Small intestine (tissue), 7 donors: ENCODE measurements around the gene CCDC87. TPM values are rescaled to one million over a fixed set of nuclear protein-coding genes. Genes with fewer than 3 reads are reported as not detected.
A peak's percentile ranks its signal among the peaks of the same experiment; 100 is the strongest.

Experiments used
- DNase-seq, 2 donors: peaks; one replicate each; pipeline versions ENCODE4 v3.0.0 to v3.0.0-alpha.2; 2013
- FAIRE-seq: peaks from 2 replicates; lab custom pipeline; 2012; peaks lifted over from hg19 to GRCh38; lab: Jason Lieb, UNC
- H3K27ac ChIP-seq, 3 donors: one replicate each; pipeline ENCODE4 v1.5.1; 2013; ENCODE audit warnings: low read length in 2 of 3, mild to moderate bottlenecking in 2 of 3, control low read depth in 1 of 3, inconsistent platforms in 1 of 3, low read depth in 1 of 3, moderate library complexity in 1 of 3
- H3K27me3 ChIP-seq, 3 donors: one replicate each; pipeline ENCODE4 v1.6.1; 2013; ENCODE audit warnings: low read length in 3 of 3, inconsistent platforms in 1 of 3; ENCODE audit not compliant: control insufficient read depth in 3 of 3, insufficient read depth in 3 of 3
- H3K36me3 ChIP-seq, 3 donors: one replicate each; pipeline ENCODE4 v1.6.1; 2013; ENCODE audit warnings: low read length in 3 of 3, inconsistent platforms in 1 of 3, low read depth in 1 of 3, mild to moderate bottlenecking in 1 of 3, moderate library complexity in 1 of 3; ENCODE audit not compliant: control insufficient read depth in 3 of 3, insufficient read depth in 2 of 3
- H3K4me1 ChIP-seq, 3 donors: one replicate each; pipeline ENCODE4 v1.6.1; 2013; ENCODE audit warnings: low read length in 2 of 3, inconsistent platforms in 1 of 3, low read depth in 1 of 3, mild to moderate bottlenecking in 1 of 3, moderate library complexity in 1 of 3; ENCODE audit not compliant: control insufficient read depth in 3 of 3, insufficient read depth in 2 of 3
- H3K4me3 ChIP-seq, 3 donors: one replicate each; pipeline ENCODE4 v1.5.1; 2013; ENCODE audit warnings: low read length in 3 of 3, control low read depth in 1 of 3, inconsistent platforms in 1 of 3, low read depth in 1 of 3, mild to moderate bottlenecking in 1 of 3, moderate library complexity in 1 of 3
- H3K9me3 ChIP-seq, 2 donors: one replicate each; pipeline ENCODE4 v1.6.1; 2013; ENCODE audit warnings: low read depth in 1 of 2, low read length in 1 of 2; ENCODE audit not compliant: control insufficient read depth in 2 of 2, insufficient read depth in 1 of 2
- WGBS, 3 donors: extraction: QIAGEN DNeasy Blood & Tissue Kit; methylation state at CpG; one replicate each; pipeline ENCODE4 v1.1.7; 2013; 5-methylcytosine and 5-hydroxymethylcytosine counted together
- polyA plus RNA-seq, 4 donors: library from polyadenylated mRNA; stranded (reverse) in 3 of 4; unstranded in 1 of 4; fragments of 200-250 nt in 3 of 4; fragments of 120-200 nt in 1 of 4; gene quantifications; one replicate each; pipeline versions ENCODE4 v1.2.1 to v1.2.3, GENCODE V29; 2013
- donor health status: healthy with polysubstance abuse.
- donor health status: control.
- donor health status: control.
- donor health status: Bipolar disorder and iron deficiency.
- donor health status: healthy.

The CCDC87 gene
- polyA plus RNA-seq, 4 donors: 0.09 to 0.22 (median 0.21) TPM; not detected in 1

DNA sequence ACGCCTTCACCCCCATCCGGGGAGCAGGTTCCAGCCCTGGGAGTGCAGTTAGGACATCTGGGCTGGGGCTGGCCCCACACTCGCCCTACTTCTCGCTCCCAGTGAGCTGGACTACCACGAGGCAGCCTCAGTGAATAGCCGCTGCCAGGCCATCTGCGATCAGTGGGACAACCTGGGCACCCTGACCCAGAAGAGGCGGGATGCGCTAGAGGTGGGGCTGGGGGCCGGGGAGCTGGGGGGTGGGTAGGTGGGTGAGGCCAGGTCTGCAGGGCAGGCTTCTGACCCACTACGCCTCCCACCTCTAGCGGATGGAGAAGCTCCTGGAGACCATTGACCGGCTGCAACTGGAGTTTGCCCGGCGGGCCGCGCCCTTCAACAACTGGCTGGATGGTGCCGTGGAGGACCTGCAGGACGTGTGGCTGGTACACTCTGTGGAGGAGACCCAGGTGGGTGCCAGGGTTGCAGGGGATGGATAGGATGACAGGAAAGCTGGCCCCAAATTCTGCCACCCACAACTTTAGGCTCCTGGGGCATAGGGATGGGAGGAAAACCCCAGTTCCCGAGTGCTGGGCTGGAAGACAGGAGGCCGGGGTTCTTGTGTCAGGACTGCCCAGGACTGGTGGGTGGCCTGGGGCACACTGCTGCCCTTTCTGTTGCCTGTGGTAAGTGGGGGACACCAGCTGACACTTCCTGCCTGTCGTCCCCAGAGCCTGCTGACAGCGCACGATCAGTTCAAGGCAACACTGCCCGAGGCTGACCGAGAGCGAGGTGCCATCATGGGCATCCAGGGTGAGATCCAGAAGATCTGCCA lies 32.8 kb downstream of the CCDC87 start:
- Histone ChIP-seq H3K27me3 (peaks cover 0 to 35% (median 6%) of the 10 kb centered on the region in 3 donors), H3K9me3 (no peaks in the 10 kb centered on the region), H3K4me1 (peaks cover 0 to 6% (median 6%) of the 10 kb centered on the region in 3 donors), H3K4me3 (no peak overlapping the region), H3K36me3 (no peaks in the 10 kb centered on the region), H3K27ac (no peak overlapping the region)
- 51 to 73% (median 60%) methylated on average over 26 to 27 of the region's 27 CpGs for WGBS, 3 donors
- DNase-seq: peak in 1 of 2 donors; percentile 14
- no peak for FAIRE-seq

DNA sequence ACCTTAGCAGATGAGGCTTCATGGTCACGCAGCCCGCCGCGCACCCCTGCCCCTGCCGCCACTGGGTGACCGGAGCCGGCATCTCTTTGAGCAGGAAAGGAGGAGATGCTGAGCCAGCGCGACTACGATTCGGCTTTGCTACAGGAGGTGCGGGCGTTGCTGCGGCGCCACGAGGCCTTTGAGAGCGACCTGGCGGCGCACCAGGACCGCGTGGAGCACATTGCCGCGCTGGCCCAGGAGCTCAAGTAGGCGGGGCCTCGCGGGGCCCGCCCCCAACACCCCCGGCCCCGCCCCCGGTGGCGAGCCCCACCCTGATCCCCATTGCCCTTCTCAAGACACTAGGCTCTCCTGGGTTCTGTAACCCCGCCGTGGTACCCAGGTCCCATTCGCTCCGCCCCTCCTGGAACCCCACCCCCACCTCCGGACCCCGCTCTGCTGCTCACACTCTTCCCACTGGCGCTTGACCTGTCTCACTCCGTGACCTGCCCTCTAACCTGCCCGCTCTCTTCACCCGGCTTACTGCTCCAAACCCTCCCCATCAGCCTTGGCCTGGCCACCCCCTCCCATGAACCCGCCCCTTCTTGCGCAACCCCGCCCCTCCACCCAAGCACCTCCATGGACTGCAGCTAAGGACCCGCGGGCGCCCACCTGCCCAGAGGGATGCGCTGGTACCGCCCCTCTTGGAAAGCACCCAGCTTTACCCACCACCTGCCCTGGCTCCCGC lies 33.6 kb downstream of the CCDC87 start:
- peaks cover 0 to 6% (median 6%) of the 10 kb centered on the region in 3 donors for H3K4me1 ChIP-seq
- WGBS, 3 donors: 15 to 16% (median 16%) methylated on average over 40 to 50 of the region's 50 CpGs
- FAIRE-seq: no peak
- peak; percentile 15 to 45 for DNase-seq
- peaks cover 0 to 35% (median 6%) of the 10 kb centered on the region in 3 donors for H3K27me3 ChIP-seq
- H3K27ac ChIP-seq: no peak overlapping the region
- H3K4me3 ChIP-seq: no peak overlapping the region
- no peaks in the 10 kb centered on the region for H3K36me3 ChIP-seq
- H3K9me3 ChIP-seq: no peaks in the 10 kb centered on the region

GRCh38 chr11:66557733-66558326 lies 35.0 kb downstream of the CCDC87 start:
- 89 to 91% (median 89%) methylated on average over 24 of the region's 24 CpGs for WGBS, 3 donors
- DNase-seq: no peak
- H3K27ac ChIP-seq: no peak overlapping the region
- H3K36me3 ChIP-seq: no peaks in the 10 kb centered on the region
- no peaks in the 10 kb centered on the region for H3K9me3 ChIP-seq
- peaks cover 0 to 6% (median 6%) of the 10 kb centered on the region in 3 donors for H3K4me1 ChIP-seq
- peaks cover 0 to 35% (median 6%) of the 10 kb centered on the region in 3 donors for H3K27me3 ChIP-seq
- H3K4me3 ChIP-seq: no peak overlapping the region
- FAIRE-seq: no peak

GRCh38 chr11:66556086-66556485 lies 36.8 kb downstream of the CCDC87 start:
- Histone ChIP-seq H3K36me3 (peaks cover 0 to 2% (median 0%) of the 10 kb centered on the region in 3 donors), H3K9me3 (no peaks in the 10 kb centered on the region), H3K27ac (no peak overlapping the region), H3K4me1 (peaks cover 0 to 6% (median 6%) of the 10 kb centered on the region in 3 donors), H3K27me3 (peaks cover 0 to 35% (median 6%) of the 10 kb centered on the region in 3 donors), H3K4me3 (no peak overlapping the region)
- no peak for FAIRE-seq
- DNase-seq: no peak
- 68 to 84% (median 75%) methylated on average over 7 of the region's 7 CpGs for WGBS, 3 donors

- peaks cover 0 to 32% (median 6%) of the 10 kb centered on the region in 3 donors for H3K27me3 ChIP-seq
- H3K4me1 ChIP-seq: peaks cover 0 to 6% (median 6%) of the 10 kb centered on the region in 3 donors
- H3K9me3 ChIP-seq: no peaks in the 10 kb centered on the region
- peaks cover 0 to 2% (median 0%) of the 10 kb centered on the region in 3 donors for H3K36me3 ChIP-seq
- FAIRE-seq (no peak), DNase-seq (no peak)
- no peak overlapping the region for H3K27ac ChIP-seq
- 42 to 60% (median 57%) methylated on average over 3 of the region's 3 CpGs for WGBS, 3 donors
- H3K4me3 ChIP-seq: no peak overlapping the region
These were observed 37.4 kb downstream of the CCDC87 start for GRCh38 chr11:66555416-66555815.

DNA sequence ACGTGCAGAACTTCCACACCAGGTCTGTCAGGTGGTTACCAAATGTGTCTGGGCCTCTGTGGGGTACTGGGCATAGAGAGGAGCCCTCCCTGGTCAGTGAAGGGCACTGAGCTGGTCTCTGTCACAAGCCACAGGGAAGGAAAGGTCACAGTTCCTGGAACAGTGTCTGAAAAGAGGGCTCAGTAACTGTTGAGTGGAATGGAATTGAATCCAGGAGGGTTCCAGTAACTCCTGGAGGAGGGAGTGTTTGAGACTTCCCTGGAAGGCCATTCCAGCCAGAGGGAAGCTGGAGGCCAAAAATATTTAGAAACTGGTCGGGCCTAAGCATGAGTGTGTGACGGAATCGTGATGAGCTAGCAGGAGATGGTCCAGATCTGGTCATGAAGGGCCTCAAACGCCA lies 38.3 kb downstream of the CCDC87 start:
- DNase-seq (no peak), FAIRE-seq (no peak)
- 64 to 73% (median 73%) methylated on average over 5 of the region's 5 CpGs for WGBS, 3 donors

GRCh38 chr11:66550887-66551286 lies 42.0 kb downstream of the CCDC87 start:
- Histone ChIP-seq H3K27ac (no peak overlapping the region), H3K9me3 (no peaks in the 10 kb centered on the region), H3K4me1 (peaks cover 0 to 10% (median 0%) of the 10 kb centered on the region in 3 donors), H3K4me3 (no peak overlapping the region), H3K36me3 (peaks cover 0 to 2% (median 0%) of the 10 kb centered on the region in 3 donors), H3K27me3 (peaks cover 0 to 16% (median 0%) of the 10 kb centered on the region in 3 donors)
- no peak for FAIRE-seq
- 71 to 85% (median 83%) methylated on average over 4 of the region's 4 CpGs for WGBS, 3 donors
- no peak for DNase-seq

More for the DNA sequence above, 38.3 kb downstream of the CCDC87 start:
- no peak overlapping the region for H3K4me3 ChIP-seq
- no peak overlapping the region for H3K27ac ChIP-seq
- H3K4me1 ChIP-seq: peaks cover 0 to 6% (median 6%) of the 10 kb centered on the region in 3 donors
- peaks cover 0 to 2% (median 0%) of the 10 kb centered on the region in 3 donors for H3K36me3 ChIP-seq
- peaks cover 0 to 30% (median 6%) of the 10 kb centered on the region in 3 donors for H3K27me3 ChIP-seq
- H3K9me3 ChIP-seq: no peaks in the 10 kb centered on the region

DNA sequence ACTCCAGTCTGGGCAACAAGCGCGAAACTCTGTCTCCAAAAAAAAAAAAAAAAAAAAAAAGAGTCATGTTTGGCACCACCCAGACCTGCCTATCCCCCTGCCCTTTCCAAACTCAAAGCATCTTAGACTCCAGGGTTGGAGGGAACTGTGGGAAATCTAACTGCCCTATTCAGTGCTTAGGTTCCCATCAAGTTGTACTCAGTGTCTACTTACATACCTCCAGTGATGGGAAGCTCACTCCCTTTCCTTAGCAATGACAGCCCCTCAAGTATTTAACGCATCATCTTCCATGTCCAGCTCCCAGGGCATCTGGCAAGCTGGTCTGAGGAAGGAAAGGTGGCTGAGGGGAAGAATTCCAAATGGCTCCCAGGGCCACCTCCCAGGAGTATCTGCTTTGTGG lies 43.2 kb downstream of the CCDC87 start:
- peaks cover 0 to 13% (median 0%) of the 10 kb centered on the region in 3 donors for H3K27me3 ChIP-seq
- H3K4me1 ChIP-seq: peaks cover 0 to 16% (median 0%) of the 10 kb centered on the region in 3 donors
- FAIRE-seq: no peak
- H3K4me3 ChIP-seq: no peak overlapping the region
- no peak for DNase-seq
- no peak overlapping the region for H3K27ac ChIP-seq
- peaks cover 0 to 2% (median 0%) of the 10 kb centered on the region in 3 donors for H3K36me3 ChIP-seq
- H3K9me3 ChIP-seq: no peaks in the 10 kb centered on the region
- 76 to 94% (median 86%) methylated on average over 3 of the region's 3 CpGs for WGBS, 3 donors
